Measurements from ENCODE around the gene RBFOX2. TPM values are rescaled to one million over a fixed set of nuclear protein-coding genes. Genes with fewer than 3 reads are reported as not detected.

Gene RBFOX2
- total RNA-seq, 1 donor from 2014 or later = 64.1 TPM

- H3K36me3 ChIP-seq = no peaks in the 10 kb centered on the region
- intact Hi-C loops (cut with DNase I) = no loop called here
- ATAC-seq (peak; percentile 43), DNase-seq (no peak)
- no peaks in the 10 kb centered on the region for H3K9me3 ChIP-seq
- no peak overlapping the region for H3K27ac ChIP-seq
- no peaks in the 10 kb centered on the region for H3K27me3 ChIP-seq
- TF ChIP-seq, protein P1, sequence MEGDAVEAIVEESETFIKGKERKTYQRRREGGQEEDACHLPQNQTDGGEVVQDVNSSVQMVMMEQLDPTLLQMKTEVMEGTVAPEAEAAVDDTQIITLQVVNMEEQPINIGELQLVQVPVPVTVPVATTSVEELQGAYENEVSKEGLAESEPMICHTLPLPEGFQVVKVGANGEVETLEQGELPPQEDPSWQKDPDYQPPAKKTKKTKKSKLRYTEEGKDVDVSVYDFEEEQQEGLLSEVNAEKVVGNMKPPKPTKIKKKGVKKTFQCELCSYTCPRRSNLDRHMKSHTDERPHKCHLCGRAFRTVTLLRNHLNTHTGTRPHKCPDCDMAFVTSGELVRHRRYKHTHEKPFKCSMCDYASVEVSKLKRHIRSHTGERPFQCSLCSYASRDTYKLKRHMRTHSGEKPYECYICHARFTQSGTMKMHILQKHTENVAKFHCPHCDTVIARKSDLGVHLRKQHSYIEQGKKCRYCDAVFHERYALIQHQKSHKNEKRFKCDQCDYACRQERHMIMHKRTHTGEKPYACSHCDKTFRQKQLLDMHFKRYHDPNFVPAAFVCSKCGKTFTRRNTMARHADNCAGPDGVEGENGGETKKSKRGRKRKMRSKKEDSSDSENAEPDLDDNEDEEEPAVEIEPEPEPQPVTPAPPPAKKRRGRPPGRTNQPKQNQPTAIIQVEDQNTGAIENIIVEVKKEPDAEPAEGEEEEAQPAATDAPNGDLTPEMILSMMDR (IDR thresholded peaks at IDR 0.05) = peak; percentile 45
- H3K4me1 ChIP-seq = no peaks in the 10 kb centered on the region
- no peak overlapping the region for H3K4me3 ChIP-seq
These were observed 185.7 kb downstream of the RBFOX2 start for GRCh38 chr22:35842954-35843353.

- Histone ChIP-seq H3K27me3 (no peaks in the 10 kb centered on the region), H3K36me3 (no peaks in the 10 kb centered on the region), H3K9me3 (no peaks in the 10 kb centered on the region), H3K27ac (no peak overlapping the region), H3K4me3 (no peak overlapping the region), H3K4me1 (peaks cover under 1% of the 10 kb centered on the region)
- TF ChIP-seq, protein P1 (IDR thresholded peaks at IDR 0.05) = no peak
- intact Hi-C loops (cut with DNase I) = no loop called here
- no peak for ATAC-seq
- DNase-seq = no peak
These were observed 186.1 kb downstream of the RBFOX2 start for GRCh38 chr22:35842519-35842913.

GRCh38 chr22:35841907-35842518, 186.6 kb downstream of the RBFOX2 start:
- TF ChIP-seq, protein P1 (IDR thresholded peaks at IDR 0.05) = no peak
- Histone ChIP-seq H3K27ac (peak overlapping the region; percentile 3), H3K36me3 (no peaks in the 10 kb centered on the region), H3K9me3 (no peaks in the 10 kb centered on the region), H3K4me1 (peaks cover 6% of the 10 kb centered on the region), H3K4me3 (no peak overlapping the region), H3K27me3 (no peaks in the 10 kb centered on the region)
- ATAC-seq (no peak), DNase-seq (no peak)
- intact Hi-C loops (cut with DNase I) = no loop called here

DNA sequence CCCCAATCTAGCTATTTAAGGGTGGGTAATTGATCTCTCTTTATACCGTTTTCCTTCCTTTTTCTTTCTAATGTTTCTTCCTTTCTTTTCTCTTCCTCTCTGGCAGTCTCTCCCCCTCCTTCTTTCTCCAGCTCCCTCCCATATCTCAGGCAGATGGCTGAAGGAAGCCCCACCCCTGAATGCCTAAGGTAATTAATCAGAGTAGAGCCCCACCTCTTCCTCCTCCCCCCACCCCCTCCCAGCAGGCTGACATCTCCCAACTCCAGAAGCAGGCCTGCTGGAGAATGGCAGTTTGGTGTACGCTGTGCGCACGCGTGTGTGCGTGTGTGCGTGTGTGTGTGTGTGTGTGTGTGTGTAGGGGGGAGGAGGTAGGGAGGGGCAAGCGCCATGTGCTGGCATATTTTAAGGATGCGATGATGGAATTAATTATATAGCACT, 188.3 kb downstream of the RBFOX2 start:
- peak; percentile 91 for DNase-seq
- intact Hi-C loops (cut with DNase I) = no loop called here
- H3K27me3 ChIP-seq = no peaks in the 10 kb centered on the region
- H3K27ac ChIP-seq = peak overlapping the region; percentile 71
- peaks cover 16% of the 10 kb centered on the region for H3K4me1 ChIP-seq
- peak; percentile 97 for ATAC-seq
- peak overlapping the region; percentile 58 for H3K4me3 ChIP-seq
- no peaks in the 10 kb centered on the region for H3K9me3 ChIP-seq
- TF ChIP-seq, protein P1 (IDR thresholded peaks at IDR 0.05) = no peak
- H3K36me3 ChIP-seq = no peaks in the 10 kb centered on the region

- intact Hi-C loops (cut with DNase I) = no loop called here
- peak overlapping the region; percentile 58 for H3K4me3 ChIP-seq
- no peaks in the 10 kb centered on the region for H3K36me3 ChIP-seq
- H3K27ac ChIP-seq = peak overlapping the region; percentile 71
- no peaks in the 10 kb centered on the region for H3K27me3 ChIP-seq
- DNase-seq (no peak), ATAC-seq (no peak)
- no peaks in the 10 kb centered on the region for H3K9me3 ChIP-seq
- peaks cover 21% of the 10 kb centered on the region for H3K4me1 ChIP-seq
- TF ChIP-seq, protein P1 (IDR thresholded peaks at IDR 0.05) = no peak
These were observed 188.8 kb downstream of the RBFOX2 start for GRCh38 chr22:35839841-35840301.

Measured in upper lobe of right lung (tissue), 1 donor.